ENCODE data around the gene MAPK6. TPM values are rescaled to one million over a fixed set of nuclear protein-coding genes. Genes with fewer than 3 reads are reported as not detected.

Gene MAPK6
- total RNA-seq, 4 donors from 2014 or later, result 53.8 to 162 (median 69.2) TPM

DNA sequence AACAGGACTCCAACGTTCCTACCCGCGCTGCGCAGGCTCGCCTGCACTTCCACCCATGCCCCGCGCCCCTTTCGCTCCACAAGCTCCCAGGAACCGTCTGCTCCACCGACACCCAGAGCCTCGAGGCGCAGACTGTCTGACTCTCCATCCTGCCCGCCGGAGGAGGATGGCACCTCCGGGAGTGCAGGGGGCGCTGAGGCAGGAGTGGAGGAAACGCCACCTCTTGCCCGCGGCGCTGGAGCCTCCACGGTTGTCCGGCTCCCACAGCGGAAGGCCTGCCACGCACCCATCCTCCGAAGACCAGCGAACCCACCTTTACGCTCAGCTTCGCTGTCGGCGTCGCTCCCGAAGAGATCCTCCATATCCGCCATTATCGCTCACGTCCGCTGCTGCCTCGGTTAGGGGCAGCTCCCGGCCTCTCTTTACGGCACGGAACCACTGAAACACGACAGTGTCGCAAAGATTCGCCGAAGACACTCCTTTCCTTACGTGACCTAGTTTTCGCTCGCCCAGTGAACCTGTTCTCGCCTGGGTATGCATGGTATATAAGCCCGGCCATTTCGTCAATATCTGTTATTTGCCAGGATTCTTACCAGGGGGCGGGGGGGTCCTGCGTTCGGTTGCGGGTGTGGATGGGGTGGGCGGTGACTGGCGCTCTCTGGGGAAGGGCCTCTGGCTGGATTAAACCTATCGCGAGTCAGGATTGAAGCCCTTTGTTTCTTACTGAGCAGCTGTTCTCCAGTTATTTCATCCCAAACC is 47.5 kb upstream of the MAPK6 start, which contains the start of gene LEO1:
TSS of gene LEO1 (minus strand) at position 404 of the 759 bp plus-strand sequence. CDS start at position 371, 33 bp downstream.
- DNase-seq, result peak; percentile 68
- Histone ChIP-seq H3K9me3 (peaks cover 0 to 14% (median 13%) of the 10 kb centered on the region in 3 donors), H3K27me3 (no peaks in the 10 kb centered on the region), H3K4me1 (peaks cover 3 to 27% (median 17%) of the 10 kb centered on the region in 3 donors), H3K4me3 (peak within 1 kb of the TSS; percentile 82 to 95 (median 88)), H3K27ac (peak within 1 kb of the TSS; percentile 94 to 95 (median 94)), H3K36me3 (peaks cover 0 to 20% (median 0%) of the 10 kb centered on the region in 3 donors)
- intact Hi-C loops (cut with DNase I), result no loop called here
- TF ChIP-seq POLR2A (IDR thresholded peaks at IDR 0.05) (peak in 2 of 4 donors; percentile 7 to 62), CTCF (IDR thresholded peaks at IDR 0.05) (peak in 4 of 6 experiments; percentile 27 to 47 (median 37))
- WGBS, 2 donors, result 0 to 1% methylated on average over 23 to 34 of the region's 58 CpGs

DNA sequence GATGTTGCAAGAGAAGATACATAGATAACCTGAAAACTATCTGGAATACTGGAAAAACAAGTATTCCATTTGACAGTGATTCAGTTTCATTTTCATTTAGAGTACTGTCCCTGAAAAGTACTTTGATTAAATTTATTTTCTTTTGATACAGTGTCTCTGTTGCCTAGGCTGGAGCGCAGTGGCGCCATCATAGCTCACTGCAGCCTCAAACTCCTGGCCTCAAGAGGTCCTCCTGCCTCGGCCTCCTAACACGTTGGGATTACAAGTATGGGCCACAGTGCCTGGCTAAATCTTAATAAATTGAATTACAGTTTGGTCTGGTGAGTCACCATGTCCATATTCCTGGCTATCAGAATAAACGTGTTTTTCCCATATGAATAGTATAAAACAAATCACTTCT is 45.8 kb upstream of the MAPK6 start:
- peaks cover 0 to 5% (median 0%) of the 10 kb centered on the region in 3 donors for H3K36me3 ChIP-seq
- DNase-seq, result no peak
- WGBS, 2 donors, result 78 to 85% methylated on average over 5 of the region's 5 CpGs
- no peak overlapping the region for H3K4me3 ChIP-seq
- no peak overlapping the region for H3K27ac ChIP-seq
- intact Hi-C loops (cut with DNase I), result no loop called here
- TF ChIP-seq POLR2A (IDR thresholded peaks at IDR 0.05), result no peak
- no peak for TF ChIP-seq CTCF (IDR thresholded peaks at IDR 0.05)
- H3K9me3 ChIP-seq, result peaks cover 0 to under 1% (median under 1%) of the 10 kb centered on the region in 3 donors
- H3K4me1 ChIP-seq, result peaks cover 3 to 27% (median 17%) of the 10 kb centered on the region in 3 donors
- no peaks in the 10 kb centered on the region for H3K27me3 ChIP-seq

DNA sequence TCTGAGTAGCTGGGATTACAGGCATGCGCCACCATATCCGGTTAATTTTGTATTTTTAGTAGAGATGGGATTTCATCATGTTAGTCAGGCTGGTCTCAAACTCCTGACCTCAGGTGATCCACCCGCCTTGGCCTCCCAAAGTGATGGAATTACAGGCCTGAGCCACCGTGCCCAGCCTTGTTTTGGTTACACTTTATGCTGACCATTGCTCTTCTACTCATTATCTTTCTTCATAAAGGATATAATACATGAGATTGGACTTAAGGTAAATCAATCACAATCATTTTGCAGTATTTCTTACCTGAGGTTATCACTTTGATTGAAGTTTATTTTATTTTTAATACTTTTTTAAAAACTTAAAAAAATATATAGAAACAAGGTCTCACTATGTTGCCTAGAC is 45.2 kb upstream of the MAPK6 start:
- WGBS, 2 donors, result 94 to 98% methylated on average over 4 of the region's 4 CpGs
- DNase-seq, result no peak

GRCh38 chr15:51982013-51982769 is 36.8 kb upstream of the MAPK6 start:
- Histone ChIP-seq H3K4me1 (peaks cover 0 to 27% (median 15%) of the 10 kb centered on the region in 3 donors), H3K4me3 (peak overlapping the region; percentile 3 to 33 (median 10)), H3K9me3 (no peaks in the 10 kb centered on the region), H3K27me3 (no peaks in the 10 kb centered on the region), H3K36me3 (no peaks in the 10 kb centered on the region), H3K27ac (peak overlapping the region; percentile 75 to 85 (median 79))
- DNase-seq, result no peak
- intact Hi-C loops (cut with DNase I), result loop anchor here (10.0 kb wide), 2 partner anchors 103 to 153 kb away; no protein-coding TSS in a partner anchor
- 11 to 19% methylated on average over 6 to 7 of the region's 7 CpGs for WGBS, 2 donors
- TF ChIP-seq CTCF (IDR thresholded peaks at IDR 0.05) (peak in 5 of 6 experiments; percentile 11 to 75 (median 54)), POLR2A (IDR thresholded peaks at IDR 0.05) (no peak)

More for the DNA sequence above, 45.2 kb upstream of the MAPK6 start:
- Histone ChIP-seq H3K36me3 (no peaks in the 10 kb centered on the region), H3K4me1 (peaks cover 3 to 27% (median 17%) of the 10 kb centered on the region in 3 donors), H3K27me3 (no peaks in the 10 kb centered on the region), H3K27ac (no peak overlapping the region), H3K9me3 (no peaks in the 10 kb centered on the region), H3K4me3 (no peak overlapping the region)
- intact Hi-C loops (cut with DNase I), result no loop called here
- no peak for TF ChIP-seq CTCF (IDR thresholded peaks at IDR 0.05)
- TF ChIP-seq POLR2A (IDR thresholded peaks at IDR 0.05), result no peak
